ENCODE data around the gene TUT1.

DNA sequence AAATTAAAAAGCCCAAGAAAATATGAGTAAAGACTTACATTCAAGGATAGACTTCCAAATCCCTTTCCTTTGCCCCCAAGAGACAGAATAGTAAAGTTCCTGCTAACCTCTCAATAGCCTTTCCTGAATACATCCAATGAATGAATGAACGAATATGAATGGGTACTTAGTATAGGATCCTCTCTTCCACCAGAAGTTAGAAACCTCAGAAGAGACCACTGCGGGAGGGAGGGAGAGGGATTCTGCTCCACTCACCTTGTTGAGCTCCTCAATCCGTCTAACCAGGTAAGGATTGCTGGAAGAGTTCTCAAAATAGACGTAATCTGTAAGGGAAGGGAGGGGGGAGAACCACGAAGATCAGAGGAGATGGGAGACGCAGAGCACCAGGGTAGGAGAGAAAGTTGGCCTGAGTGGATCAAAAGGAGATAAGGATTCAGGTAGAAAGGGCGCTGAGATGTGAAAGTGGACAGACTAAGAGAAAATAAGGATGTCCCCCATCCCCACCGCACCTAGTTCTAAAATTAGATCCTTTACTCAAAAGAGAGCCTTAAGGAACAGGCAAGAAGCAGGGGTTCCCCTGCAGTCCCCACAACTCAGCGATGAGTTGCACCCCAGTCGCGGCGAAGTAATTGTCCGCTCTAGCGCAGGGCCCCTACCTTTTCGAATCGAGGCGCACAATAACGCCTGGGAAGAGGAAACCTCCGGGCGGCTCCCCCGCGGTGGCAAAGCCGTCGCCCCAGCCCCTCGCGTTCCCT lies 9.2 kb upstream of the TUT1 start:
- TF ChIP-seq FOXJ3 (CRISPR knock-in tag; IDR thresholded peaks at IDR 0.05; ENCODE audit: borderline replicate concordance) = no peak
- TF ChIP-seq CTCF (IDR thresholded peaks at IDR 0.05) = no peak
- no peak for TF ChIP-seq NR1H2 (CRISPR knock-in tag; IDR thresholded peaks at IDR 0.05)
- TF ChIP-seq TP53 (CRISPR knock-in tag; IDR thresholded peaks at IDR 0.05) = no peak
- TF ChIP-seq, protein P1, sequence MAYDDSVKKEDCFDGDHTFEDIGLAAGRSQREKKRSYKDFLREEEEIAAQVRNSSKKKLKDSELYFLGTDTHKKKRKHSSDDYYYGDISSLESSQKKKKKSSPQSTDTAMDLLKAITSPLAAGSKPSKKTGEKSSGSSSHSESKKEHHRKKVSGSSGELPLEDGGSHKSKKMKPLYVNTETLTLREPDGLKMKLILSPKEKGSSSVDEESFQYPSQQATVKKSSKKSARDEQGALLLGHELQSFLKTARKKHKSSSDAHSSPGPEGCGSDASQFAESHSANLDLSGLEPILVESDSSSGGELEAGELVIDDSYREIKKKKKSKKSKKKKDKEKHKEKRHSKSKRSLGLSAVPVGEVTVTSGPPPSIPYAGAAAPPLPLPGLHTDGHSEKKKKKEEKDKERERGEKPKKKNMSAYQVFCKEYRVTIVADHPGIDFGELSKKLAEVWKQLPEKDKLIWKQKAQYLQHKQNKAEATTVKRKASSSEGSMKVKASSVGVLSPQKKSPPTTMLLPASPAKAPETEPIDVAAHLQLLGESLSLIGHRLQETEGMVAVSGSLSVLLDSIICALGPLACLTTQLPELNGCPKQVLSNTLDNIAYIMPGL (CRISPR knock-in tag; IDR thresholded peaks at IDR 0.05) = no peak
- TF ChIP-seq, protein P2, sequence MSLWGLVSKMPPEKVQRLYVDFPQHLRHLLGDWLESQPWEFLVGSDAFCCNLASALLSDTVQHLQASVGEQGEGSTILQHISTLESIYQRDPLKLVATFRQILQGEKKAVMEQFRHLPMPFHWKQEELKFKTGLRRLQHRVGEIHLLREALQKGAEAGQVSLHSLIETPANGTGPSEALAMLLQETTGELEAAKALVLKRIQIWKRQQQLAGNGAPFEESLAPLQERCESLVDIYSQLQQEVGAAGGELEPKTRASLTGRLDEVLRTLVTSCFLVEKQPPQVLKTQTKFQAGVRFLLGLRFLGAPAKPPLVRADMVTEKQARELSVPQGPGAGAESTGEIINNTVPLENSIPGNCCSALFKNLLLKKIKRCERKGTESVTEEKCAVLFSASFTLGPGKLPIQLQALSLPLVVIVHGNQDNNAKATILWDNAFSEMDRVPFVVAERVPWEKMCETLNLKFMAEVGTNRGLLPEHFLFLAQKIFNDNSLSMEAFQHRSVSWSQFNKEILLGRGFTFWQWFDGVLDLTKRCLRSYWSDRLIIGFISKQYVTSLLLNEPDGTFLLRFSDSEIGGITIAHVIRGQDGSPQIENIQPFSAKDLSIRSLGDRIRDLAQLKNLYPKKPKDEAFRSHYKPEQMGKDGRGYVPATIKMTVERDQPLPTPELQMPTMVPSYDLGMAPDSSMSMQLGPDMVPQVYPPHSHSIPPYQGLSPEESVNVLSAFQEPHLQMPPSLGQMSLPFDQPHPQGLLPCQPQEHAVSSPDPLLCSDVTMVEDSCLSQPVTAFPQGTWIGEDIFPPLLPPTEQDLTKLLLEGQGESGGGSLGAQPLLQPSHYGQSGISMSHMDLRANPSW (CRISPR knock-in tag; conservative IDR thresholded peaks at IDR 0.05; ENCODE audit: low read depth) = no peak
- TF ChIP-seq, protein P3, sequence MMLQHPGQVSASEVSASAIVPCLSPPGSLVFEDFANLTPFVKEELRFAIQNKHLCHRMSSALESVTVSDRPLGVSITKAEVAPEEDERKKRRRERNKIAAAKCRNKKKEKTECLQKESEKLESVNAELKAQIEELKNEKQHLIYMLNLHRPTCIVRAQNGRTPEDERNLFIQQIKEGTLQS (CRISPR knock-in tag; conservative IDR thresholded peaks at IDR 0.05) = no peak
- TF ChIP-seq FOXP1 (CRISPR knock-in tag; IDR thresholded peaks at IDR 0.05; ENCODE audit: borderline replicate concordance) = no peak
- TF ChIP-seq JAZF1 (CRISPR knock-in tag; IDR thresholded peaks at IDR 0.05) = no peak
- TF ChIP-seq, protein P4, sequence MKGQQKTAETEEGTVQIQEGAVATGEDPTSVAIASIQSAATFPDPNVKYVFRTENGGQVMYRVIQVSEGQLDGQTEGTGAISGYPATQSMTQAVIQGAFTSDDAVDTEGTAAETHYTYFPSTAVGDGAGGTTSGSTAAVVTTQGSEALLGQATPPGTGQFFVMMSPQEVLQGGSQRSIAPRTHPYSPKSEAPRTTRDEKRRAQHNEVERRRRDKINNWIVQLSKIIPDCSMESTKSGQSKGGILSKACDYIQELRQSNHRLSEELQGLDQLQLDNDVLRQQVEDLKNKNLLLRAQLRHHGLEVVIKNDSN (CRISPR knock-in tag; IDR thresholded peaks at IDR 0.05) = no peak
